Measurements from ENCODE around the gene JAML.

JAML gene

DNA sequence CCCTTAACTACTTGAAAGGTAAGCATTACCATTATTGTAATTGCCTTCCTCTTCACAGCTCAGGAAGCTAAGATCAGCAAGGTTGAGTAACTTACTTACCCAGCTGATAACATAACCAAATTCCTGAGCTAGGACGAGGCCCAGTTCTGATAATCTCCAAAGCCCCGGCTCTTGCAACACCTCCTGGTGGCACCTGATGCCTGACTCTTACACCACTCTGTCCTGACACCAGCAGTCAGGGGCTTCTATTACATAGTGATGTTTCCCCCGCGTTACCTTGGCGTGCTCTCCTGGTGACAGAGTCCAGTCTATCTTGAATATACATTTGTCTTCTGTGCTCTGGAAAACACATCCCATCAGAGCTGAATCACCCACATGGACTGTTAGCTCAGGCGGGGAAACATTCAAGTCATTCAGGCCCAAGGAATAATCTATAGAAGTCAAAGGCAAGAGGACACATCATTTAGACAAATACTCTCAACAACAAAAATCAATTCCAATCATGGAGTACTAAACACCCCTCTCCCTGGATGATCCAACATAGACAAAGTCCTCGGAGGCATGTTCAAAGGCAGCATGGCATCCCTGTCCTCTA lies 12.6 kb downstream of the JAML start:
- Histone ChIP-seq H3K9me3 (no peaks in the 10 kb centered on the region), H3K4me1 (ENCODE audit: control insufficient read depth in 1 of 2, insufficient read depth in 1 of 2, low read depth in 1 of 2, low read length in 1 of 2) (peaks cover 100% of the 10 kb centered on the region in 2 experiments), H3K4me3 (ENCODE audit: low read depth in 1 of 2, low read length in 1 of 2) (peak overlapping the region; percentile 63 to 77), H3K36me3 (peaks cover 64% of the 10 kb centered on the region), H3K27ac (peak overlapping the region; percentile 97), H3K27me3 (no peaks in the 10 kb centered on the region)
- no peak for TF ChIP-seq CTCF (IDR thresholded peaks at IDR 0.05)

DNA sequence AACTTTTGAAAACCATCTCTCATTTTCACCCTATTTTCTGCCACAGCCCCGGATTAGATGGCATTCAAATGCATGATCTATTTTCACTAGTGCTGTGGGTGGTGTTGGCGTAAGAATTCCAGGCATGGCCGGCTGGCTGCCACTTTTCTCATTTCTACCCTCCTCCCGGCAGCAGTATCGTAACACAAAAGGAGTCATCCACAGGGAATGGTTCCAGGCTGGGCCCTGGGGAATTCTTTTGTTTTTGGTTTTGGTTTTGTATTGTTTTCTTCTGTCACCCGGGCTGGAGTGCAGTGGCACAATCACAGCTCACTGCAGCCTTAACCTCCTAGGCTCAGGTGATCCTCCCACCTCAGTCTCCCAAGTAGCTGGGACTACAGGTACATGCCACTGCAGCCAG lies 13.8 kb downstream of the JAML start:
- Histone ChIP-seq H3K9me3 (no peaks in the 10 kb centered on the region), H3K27ac (peak overlapping the region; percentile 97), H3K4me3 (ENCODE audit: low read depth in 1 of 2, low read length in 1 of 2) (peak overlapping the region; percentile 63 to 77), H3K27me3 (no peaks in the 10 kb centered on the region), H3K36me3 (peaks cover 71% of the 10 kb centered on the region), H3K4me1 (ENCODE audit: control insufficient read depth in 1 of 2, insufficient read depth in 1 of 2, low read depth in 1 of 2, low read length in 1 of 2) (peaks cover 100% of the 10 kb centered on the region in 2 experiments)
- no peak for TF ChIP-seq CTCF (IDR thresholded peaks at IDR 0.05)

GRCh38 chr11:118210323-118210722 lies 14.5 kb downstream of the JAML start:
- Histone ChIP-seq H3K36me3 (peaks cover 74% of the 10 kb centered on the region), H3K4me3 (ENCODE audit: low read depth in 1 of 2, low read length in 1 of 2) (peak overlapping the region; percentile 63 to 77), H3K27ac (peak overlapping the region; percentile 97), H3K9me3 (no peaks in the 10 kb centered on the region), H3K4me1 (ENCODE audit: control insufficient read depth in 1 of 2, insufficient read depth in 1 of 2, low read depth in 1 of 2, low read length in 1 of 2) (peaks cover 100% of the 10 kb centered on the region in 2 experiments), H3K27me3 (no peaks in the 10 kb centered on the region)
- TF ChIP-seq CTCF (IDR thresholded peaks at IDR 0.05): no peak

DNA sequence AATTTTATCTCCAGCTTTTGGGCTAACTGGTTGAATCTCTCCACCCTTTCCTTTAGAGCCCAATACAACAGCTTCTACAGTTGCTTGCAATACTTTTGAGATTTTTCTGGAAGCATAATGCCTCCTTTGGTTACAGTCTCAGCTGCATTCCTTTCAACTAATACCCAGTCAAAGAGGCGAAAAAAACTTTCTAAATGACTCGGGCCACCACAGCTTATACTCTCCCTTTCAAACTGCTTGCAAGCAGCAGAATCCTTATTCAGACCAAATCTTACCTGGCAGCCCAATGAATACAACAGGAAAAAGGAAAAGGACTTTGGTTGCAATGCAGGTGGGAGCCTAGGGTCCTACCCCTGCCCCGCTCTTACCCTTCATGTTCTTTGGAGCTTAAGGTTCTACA lies 15.8 kb downstream of the JAML start:
- TF ChIP-seq CTCF (IDR thresholded peaks at IDR 0.05): no peak
- H3K36me3 ChIP-seq: peaks cover 86% of the 10 kb centered on the region
- no peaks in the 10 kb centered on the region for H3K9me3 ChIP-seq
- H3K27ac ChIP-seq: peak overlapping the region; percentile 69
- H3K4me3 ChIP-seq (ENCODE audit: low read depth in 1 of 2, low read length in 1 of 2): peak overlapping the region; percentile 63 to 77
- H3K27me3 ChIP-seq: no peaks in the 10 kb centered on the region
- H3K4me1 ChIP-seq (ENCODE audit: control insufficient read depth in 1 of 2, insufficient read depth in 1 of 2, low read depth in 1 of 2, low read length in 1 of 2): peaks cover 100% of the 10 kb centered on the region in 2 experiments

DNA sequence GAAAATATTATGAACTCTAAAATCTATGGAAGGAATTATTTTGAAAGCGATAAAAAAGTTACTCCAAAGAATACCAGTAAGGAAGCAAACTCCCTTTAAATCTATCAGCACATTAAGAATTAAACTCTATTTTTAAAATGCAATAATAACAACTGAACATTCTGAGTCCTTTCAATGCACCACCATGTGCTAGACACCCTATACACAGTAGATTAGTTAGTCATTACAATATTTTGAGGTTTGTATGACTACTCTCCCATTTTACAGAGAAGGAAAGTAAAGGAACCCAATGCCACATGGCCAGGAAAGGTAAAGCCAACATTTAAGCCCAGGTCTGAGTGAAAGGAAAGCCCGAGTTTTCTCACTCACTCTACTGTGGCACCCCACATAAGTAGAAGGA lies 17.7 kb downstream of the JAML start:
- H3K27ac ChIP-seq: peak overlapping the region; percentile 69
- no peaks in the 10 kb centered on the region for H3K9me3 ChIP-seq
- peak overlapping the region; percentile 5 to 42 for H3K4me3 ChIP-seq (ENCODE audit: low read depth in 1 of 2, low read length in 1 of 2)
- H3K27me3 ChIP-seq: no peaks in the 10 kb centered on the region
- no peak for TF ChIP-seq CTCF (IDR thresholded peaks at IDR 0.05)
- peaks cover 99 to 100% of the 10 kb centered on the region in 2 experiments for H3K4me1 ChIP-seq (ENCODE audit: control insufficient read depth in 1 of 2, insufficient read depth in 1 of 2, low read depth in 1 of 2, low read length in 1 of 2)
- peaks cover 100% of the 10 kb centered on the region for H3K36me3 ChIP-seq
